Transverse colon (tissue), 3 donors: Measurements from ENCODE around the gene CYP2F1.

ENCODE experiments used
- CTCF ChIP-seq, 5 experiments: fragments of 200-600 bp in 3 of 5; fragments of 450-650 bp in 2 of 5; sonication (generic) in 3 of 5; IDR thresholded peaks; 1 replicate in 2 of 5; 2 replicates in 3 of 5; pipeline ENCODE4 v1.5.1; 2016 to 2017; ENCODE audit warnings: antibody characterized with exemption in 5 of 5, inconsistent platforms in 3 of 5, mild to moderate bottlenecking in 2 of 5, moderate library complexity in 1 of 5
- EP300 ChIP-seq: sonication (generic); formaldehyde crosslinking; IDR thresholded peaks from one replicate; pipeline ENCODE4 v1.6.1; 2017; ENCODE audit warnings: antibody characterized with exemption, low read depth
- POLR2A ChIP-seq: fragments of 450-650 bp; IDR thresholded peaks from one replicate; pipeline ENCODE4 v1.6.1; 2016; ENCODE audit warnings: antibody characterized with exemption, mild to moderate bottlenecking, moderate library complexity

DNA sequence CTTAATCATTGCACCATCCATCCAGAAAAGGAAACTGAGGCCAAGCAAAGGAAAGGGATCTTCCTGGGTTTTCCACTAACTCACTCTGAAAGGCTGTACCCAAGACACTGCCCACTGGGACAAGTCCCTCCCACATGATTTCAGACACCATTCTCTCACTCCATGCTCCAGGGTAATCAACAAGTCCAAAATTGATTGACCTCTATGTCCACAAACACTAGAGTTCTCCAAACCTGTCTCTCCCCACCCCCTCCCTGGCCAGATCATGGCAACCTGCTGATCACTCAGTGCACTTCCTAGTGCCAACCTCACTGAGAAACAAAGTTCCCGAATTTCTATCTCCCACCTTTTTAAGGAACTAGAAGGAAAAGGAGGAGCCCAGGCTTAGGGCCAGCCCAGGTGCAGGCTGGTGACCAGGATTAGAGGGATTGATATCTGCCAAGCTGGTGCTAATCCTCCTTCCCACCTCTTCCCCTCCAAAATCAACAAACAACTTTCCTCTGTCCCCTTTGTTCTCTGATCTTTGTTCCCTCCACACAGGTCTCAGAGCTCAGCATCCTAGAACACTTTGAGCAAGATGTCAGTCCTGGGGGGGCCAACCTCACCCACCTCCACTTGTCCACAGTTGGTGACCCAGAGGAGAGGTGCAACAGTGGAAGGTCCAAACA lies 28.4 kb upstream of the CYP2F1 start:
- TF ChIP-seq CTCF (IDR thresholded peaks at IDR 0.05) (no peak), POLR2A (no peak), EP300 (no peak)
